NCI-H187 (cell line): ENCODE data around the gene CTNNA3.
"Not testable (repeated sequence)": the region's sequence is repeated elsewhere in the genome, so short reads cannot be mapped to it uniquely, and the experiment has no call there.

Experiments
- DNase-seq, 2 experiments: peaks; one replicate each; lab custom pipeline; 2025; lab: John Stamatoyannopoulos, UW

CTNNA3 gene

GRCh38 chr10:67246066-67246555 lies 449.9 kb downstream of the CTNNA3 start:
- DNase-seq = no peak

DNA sequence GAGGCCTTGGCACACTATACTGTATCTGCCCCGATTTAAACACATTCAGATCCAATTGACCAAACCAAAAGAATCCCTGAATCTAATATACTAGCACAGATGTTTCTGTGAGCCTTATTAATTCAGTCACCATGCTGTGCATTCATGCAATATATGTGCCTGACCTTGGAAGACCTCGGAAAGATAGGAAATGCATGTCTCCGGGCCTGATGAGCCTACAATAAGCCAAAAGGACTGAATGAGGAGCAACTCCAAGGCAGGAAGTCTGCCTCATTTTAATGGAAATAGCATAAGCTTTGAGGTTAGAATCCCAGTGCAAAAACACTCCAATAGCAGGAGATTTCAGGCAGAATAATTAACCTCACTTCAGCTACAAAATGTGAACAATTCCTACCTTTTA lies 453.5 kb downstream of the CTNNA3 start:
- DNase-seq = no peak

GRCh38 chr10:67241451-67241850 lies 454.5 kb downstream of the CTNNA3 start:
- DNase-seq = no peak

GRCh38 chr10:67239864-67240497 lies 456.0 kb downstream of the CTNNA3 start:
- DNase-seq = no peak

DNA sequence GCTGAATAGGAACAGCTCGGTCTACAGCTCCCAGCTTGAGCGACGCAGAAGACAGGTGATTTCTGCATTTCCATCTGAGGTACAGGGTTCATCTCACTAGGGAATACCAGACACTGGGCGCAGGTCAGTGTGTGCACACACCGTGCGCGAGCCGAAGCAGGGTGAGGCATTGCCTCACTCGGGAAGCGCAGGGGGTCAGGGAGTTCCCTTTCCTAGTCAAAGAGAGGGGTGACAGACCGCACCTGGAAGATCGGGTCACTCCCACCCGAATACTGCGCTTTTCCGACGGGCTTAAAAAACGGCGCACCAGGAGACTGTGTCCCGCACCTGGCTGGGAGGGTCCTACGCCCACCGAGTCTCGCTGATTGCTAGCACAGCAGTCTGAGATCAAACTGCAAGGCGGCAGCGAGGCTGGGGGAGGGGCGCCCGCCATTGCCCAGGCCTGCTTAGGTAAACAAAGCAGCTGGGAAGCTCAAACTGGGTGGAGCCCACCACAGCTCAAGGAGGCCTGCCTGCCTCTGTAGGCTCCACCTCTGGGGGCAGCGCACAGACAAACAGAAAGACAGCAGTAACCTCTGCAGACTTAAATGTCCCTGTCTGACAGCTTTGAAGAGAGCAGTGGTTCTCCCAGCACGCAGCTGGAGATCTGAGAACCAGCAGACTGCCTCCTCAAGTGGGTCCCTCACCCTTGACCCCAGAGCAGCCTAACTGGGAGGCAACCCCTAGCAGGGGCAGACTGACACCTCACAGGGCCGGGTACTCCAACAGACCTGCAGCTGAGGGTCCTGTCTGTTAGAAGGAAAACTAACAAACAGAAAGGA lies 465.1 kb downstream of the CTNNA3 start:
- DNase-seq = not testable (repeated sequence)

DNA sequence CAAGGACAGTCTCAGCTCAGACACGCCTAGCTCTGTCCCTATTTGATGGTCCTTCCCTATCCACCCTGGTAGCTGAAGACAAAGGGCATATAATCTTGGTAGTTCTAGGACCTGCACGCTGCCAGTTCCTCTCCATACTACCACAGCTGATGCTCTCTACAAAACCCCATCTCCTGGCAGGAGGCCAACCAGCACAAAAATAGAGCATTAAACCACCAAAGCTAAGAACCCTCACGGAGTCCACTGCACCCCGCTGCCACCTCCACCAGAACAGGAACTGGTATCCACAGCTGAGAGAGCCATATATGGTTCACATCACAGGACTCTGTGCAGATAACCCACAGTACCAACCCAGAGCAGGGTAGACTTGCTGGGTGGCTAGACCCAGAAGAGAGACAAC lies 470.8 kb downstream of the CTNNA3 start:
- DNase-seq = no peak

GRCh38 chr10:67224553-67224952 lies 471.4 kb downstream of the CTNNA3 start:
- DNase-seq = no peak

DNA sequence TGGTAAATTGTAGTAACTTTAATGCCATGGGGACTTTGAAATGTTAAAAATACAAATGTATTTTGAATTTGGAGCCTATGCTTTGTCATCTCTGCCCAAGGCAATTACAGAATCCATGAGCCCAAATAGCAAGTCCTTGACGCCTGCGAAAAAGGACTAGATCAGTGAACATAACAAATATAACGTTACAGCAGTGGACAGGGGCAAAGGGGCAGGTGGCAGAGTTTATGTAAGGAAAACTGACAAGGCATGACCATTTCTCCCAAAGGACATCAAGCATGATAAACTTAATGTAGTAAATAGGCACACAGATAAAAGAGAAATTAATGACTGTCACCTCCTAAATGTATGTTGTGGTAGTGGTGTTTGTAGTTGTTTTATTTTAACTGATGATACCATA lies 473.1 kb downstream of the CTNNA3 start:
- no peak for DNase-seq

DNA sequence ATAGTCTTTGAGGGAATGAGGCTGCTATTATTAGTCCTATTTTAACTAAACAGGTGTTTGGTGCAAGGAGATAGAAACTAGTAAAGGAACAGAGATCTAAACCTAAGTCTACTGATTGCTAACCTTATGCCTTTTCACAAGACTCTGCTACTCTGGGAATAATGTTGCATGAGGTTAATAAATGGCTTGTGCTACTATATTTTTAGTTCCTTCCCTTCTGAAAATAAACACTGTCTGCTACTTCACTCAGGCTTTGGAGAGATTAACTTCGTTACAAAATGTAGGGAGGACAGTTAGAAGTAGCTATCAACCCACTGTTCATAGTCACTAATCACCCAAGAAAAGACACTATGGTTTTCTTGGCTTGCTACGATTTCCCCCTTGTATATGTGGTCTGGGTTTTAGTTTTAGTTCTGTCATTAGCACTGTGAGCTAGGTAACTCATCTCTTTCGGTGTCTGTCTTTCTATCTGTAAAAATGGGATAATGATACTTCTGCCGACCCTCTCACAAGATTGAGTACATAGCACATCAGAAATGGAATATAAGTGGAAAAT lies 474.0 kb downstream of the CTNNA3 start:
- no peak for DNase-seq

- DNase-seq = no peak
These were observed 484.3 kb downstream of the CTNNA3 start for GRCh38 chr10:67211680-67212079.

DNA sequence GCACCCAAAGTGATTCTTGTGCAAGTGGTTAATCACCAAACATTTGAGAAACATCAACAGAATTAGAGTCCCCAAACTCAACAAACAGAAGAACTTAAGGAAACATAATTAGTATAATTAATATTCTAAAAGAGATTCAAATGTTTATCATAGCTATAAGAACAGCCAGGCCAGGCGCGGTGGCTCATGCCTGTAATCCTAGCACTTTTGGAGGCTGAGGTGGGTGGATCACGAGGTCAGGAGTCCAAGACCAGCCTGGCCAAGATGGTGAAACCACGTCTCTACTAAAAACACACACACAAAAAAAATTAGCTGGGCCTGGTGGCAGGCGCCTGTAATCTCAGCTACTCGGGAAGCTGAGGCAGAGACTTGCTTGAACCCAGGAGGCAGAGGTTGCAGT lies 488.1 kb downstream of the CTNNA3 start:
- DNase-seq = not testable (repeated sequence)

DNA sequence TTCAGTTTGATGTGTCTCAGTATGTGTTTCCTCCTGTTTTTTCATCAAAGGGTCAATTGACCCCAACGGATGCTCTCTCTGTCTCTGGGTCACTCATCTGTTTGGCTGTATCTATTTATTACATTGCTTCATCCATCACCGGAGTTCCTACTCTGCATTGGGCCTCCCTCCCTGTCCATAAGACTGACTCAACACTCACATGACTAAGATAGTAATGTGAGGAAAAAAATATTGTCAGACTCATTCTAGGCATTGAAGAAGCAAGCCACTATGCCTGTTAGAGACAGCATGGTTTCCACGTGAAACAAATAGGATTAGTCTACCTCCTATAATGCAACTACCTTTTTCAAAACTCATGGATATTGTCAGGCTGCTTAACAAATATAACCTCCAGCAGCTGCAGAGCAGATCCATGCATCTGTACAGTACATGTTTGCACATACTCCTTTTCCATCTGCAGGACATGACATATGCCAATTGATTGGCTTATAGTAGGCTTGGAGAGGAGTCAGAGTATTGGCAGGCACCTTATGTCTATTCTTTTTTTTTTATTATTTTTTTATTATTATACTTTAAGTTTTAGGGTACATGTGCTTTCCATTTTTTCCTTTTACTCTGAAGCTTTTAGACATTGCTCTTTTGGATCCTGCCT lies 495.0 kb downstream of the CTNNA3 start:
- DNase-seq = no peak

- DNase-seq = no peak
These were observed 520.6 kb downstream of the CTNNA3 start for GRCh38 chr10:67175354-67175753.

- no peak for DNase-seq
These were observed 522.2 kb downstream of the CTNNA3 start for GRCh38 chr10:67173787-67174186.

GRCh38 chr10:67171970-67172369 lies 524.0 kb downstream of the CTNNA3 start:
- no peak for DNase-seq

DNA sequence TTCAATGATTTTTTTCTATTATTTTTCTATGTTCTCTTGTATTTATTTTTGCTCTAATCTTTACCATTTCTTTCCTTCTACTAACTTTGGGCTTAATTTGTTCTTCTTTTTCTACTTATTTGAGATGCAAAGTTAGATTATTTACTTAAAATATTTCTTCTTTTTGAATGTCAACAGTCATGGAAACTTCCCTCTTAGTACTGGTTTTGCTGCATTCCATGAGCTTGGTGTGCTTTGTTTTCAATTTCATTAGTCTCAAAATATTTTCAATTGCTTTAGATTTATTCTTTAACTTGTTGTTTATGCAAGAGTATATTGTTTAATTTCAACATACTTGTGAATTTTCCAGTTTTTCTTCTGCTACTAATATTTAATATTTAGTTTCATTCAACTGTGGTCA lies 539.8 kb downstream of the CTNNA3 start:
- DNase-seq = no peak

GRCh38 chr10:67151471-67151870 lies 544.5 kb downstream of the CTNNA3 start:
- DNase-seq = no peak

- DNase-seq = no peak
These were observed 551.5 kb downstream of the CTNNA3 start for GRCh38 chr10:67144530-67144929.

- DNase-seq = no peak
These were observed 554.7 kb downstream of the CTNNA3 start for GRCh38 chr10:67141300-67141699.

GRCh38 chr10:67140641-67141040 lies 555.4 kb downstream of the CTNNA3 start:
- DNase-seq = no peak

- no peak for DNase-seq
These were observed 568.6 kb downstream of the CTNNA3 start for GRCh38 chr10:67127441-67127840.

GRCh38 chr10:67119651-67120050 lies 576.3 kb downstream of the CTNNA3 start:
- DNase-seq = no peak

GRCh38 chr10:67115972-67116371 lies 580.0 kb downstream of the CTNNA3 start:
- no peak for DNase-seq
